ENCODE results near the gene CCDC88B. TPM values are rescaled to one million over a fixed set of nuclear protein-coding genes. Genes with fewer than 3 reads are reported as not detected.
A peak's percentile ranks its signal among the peaks of the same experiment; 100 is the strongest.

The CCDC88B gene
- total RNA-seq, 2 donors from 2014 or later: 8.8 to 16.2 TPM

DNA sequence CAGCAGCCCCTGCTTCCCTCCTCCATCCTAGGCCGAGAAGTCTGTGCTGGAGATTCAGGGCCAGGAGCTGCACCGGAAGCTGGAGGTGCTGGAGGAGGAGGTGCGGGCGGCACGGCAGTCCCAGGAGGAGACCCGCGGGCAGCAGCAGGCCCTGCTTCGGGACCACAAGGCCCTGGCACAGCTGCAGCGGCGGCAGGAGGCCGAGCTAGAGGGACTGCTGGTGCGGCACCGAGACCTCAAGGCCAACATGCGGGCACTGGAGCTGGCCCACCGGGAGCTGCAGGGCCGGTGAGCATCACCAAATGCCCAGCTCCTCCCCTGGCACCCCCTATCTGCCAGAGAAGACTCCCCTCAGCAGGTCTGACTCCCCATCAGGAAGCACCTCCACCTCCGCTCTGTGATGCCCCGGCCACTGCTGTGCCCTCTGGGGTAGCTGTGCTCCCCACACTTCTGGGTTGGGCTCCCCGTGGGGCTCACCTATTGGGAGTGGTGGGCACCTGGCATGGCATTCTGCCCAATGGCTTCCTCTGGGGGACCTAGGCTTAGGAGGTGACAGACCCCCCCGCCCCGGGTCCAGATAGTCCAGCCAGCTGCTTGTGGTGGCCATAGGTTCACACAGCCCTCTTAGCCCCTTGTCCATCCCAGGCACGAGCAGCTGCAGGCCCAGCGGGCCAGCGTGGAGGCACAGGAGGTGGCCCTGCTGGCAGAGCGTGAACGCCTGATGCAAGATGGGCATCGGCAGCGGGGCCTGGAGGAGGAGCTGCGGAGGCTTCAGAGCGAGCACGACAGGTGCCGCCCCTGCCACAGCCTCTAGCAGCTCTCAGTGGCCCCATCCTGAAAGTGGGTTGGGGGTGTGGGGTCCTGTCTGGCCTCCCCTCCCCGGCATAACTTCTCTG lies 12.3 kb downstream of the CCDC88B start:
- Histone ChIP-seq H3K36me3 (replicated peaks in 1 of 2; ENCODE audit: insufficient read depth in 1 of 2, low read depth in 2 of 2) (no peaks in the 10 kb centered on the region), H3K9me3 (no peaks in the 10 kb centered on the region), H3K4me1 (peaks cover 24% of the 10 kb centered on the region), H3K27me3 (no peaks in the 10 kb centered on the region), H3K4me3 (no peak overlapping the region), H3K27ac (no peak overlapping the region)
- WGBS, 2 donors: 86 to 94% methylated on average over 7 to 27 of the region's 33 CpGs
- ATAC-seq (no peak), DNase-seq (no peak)
- intact Hi-C loops (cut with DNase I): no loop called here
- TF ChIP-seq, protein P1, sequence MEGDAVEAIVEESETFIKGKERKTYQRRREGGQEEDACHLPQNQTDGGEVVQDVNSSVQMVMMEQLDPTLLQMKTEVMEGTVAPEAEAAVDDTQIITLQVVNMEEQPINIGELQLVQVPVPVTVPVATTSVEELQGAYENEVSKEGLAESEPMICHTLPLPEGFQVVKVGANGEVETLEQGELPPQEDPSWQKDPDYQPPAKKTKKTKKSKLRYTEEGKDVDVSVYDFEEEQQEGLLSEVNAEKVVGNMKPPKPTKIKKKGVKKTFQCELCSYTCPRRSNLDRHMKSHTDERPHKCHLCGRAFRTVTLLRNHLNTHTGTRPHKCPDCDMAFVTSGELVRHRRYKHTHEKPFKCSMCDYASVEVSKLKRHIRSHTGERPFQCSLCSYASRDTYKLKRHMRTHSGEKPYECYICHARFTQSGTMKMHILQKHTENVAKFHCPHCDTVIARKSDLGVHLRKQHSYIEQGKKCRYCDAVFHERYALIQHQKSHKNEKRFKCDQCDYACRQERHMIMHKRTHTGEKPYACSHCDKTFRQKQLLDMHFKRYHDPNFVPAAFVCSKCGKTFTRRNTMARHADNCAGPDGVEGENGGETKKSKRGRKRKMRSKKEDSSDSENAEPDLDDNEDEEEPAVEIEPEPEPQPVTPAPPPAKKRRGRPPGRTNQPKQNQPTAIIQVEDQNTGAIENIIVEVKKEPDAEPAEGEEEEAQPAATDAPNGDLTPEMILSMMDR (IDR thresholded peaks at IDR 0.05): no peak
- TF ChIP-seq POLR2A (IDR thresholded peaks at IDR 0.05): no peak

DNA sequence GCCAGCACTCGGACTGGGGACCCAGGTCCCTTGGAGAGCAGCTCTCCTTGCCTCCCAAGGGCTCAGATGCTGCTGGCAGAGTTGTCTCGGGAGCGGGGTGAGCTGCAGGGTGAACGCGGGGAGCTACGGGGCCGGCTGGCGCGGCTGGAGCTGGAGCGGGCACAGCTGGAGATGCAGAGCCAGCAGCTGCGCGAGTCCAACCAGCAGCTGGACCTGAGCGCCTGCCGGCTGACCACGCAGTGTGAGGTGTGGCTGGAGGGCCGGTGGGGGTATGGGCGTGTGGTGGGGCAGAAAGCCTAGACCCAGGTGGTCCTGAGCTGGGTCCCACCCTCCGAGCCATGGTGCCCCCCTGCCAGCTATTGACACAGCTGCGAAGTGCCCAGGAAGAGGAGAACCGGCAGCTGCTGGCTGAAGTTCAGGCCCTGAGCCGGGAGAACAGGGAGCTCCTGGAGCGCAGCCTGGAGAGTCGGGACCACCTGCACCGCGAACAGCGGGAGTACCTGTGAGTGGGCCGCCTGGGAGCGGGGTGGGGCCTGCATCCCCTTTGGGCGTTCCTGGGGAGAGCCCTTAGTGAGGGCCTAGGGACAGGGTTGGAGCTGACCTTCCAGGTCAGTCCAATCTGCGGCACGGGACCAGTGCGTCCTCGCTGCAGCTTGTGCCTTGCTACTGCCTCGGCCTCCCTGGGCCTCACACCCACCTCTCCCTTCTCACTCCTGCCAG lies 13.2 kb downstream of the CCDC88B start:
- H3K27ac ChIP-seq: no peak overlapping the region
- H3K9me3 ChIP-seq: no peaks in the 10 kb centered on the region
- no peak for TF ChIP-seq POLR2A (IDR thresholded peaks at IDR 0.05)
- TF ChIP-seq, protein P1 (IDR thresholded peaks at IDR 0.05): no peak
- H3K36me3 ChIP-seq (replicated peaks in 1 of 2; ENCODE audit: insufficient read depth in 1 of 2, low read depth in 2 of 2): no peaks in the 10 kb centered on the region
- WGBS, 2 donors: 70 to 84% methylated on average over 5 to 29 of the region's 34 CpGs
- H3K4me1 ChIP-seq: peaks cover 32% of the 10 kb centered on the region
- no peak overlapping the region for H3K4me3 ChIP-seq
- no peaks in the 10 kb centered on the region for H3K27me3 ChIP-seq
- ATAC-seq (no peak), DNase-seq (peak in 2 of 4 donors; percentile 52 to 55)
- intact Hi-C loops (cut with DNase I): no loop called here

DNA sequence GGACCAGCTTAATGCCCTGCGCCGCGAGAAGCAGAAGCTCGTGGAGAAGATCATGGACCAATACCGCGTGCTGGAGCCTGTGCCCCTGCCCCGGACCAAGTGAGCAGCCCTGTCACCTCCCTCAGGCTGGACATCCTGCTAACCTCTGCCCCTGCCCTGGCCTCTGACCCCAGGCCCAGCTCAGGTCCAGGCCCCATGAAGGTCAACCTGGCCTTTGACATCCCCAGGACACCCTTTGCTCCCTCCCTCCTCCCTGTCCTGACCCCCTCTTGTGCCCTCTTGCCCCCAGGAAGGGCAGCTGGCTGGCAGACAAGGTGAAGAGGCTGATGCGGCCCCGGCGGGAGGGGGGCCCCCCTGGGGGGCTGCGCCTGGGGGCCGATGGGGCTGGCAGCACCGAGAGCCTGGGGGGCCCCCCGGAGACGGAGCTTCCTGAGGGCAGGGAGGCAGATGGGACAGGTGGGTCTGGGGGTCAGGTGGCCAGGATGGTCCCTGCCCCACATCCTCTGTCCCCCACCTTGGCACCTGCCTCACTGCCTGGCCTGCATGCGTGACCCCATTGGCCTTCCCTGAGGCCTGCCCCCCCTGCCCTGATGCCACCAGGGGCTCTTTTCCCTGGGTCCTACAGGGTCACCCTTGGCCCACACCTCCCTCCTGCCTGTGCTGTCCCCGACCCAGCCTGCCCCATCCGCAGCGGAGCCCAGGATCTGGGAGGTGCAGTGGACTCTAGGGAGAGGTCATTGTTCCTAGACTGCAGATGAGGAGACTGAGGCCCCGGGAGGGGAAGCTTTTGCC lies 13.9 kb downstream of the CCDC88B start:
- DNase-seq (no peak), ATAC-seq (no peak)
- H3K4me3 ChIP-seq: no peak overlapping the region
- no peak overlapping the region for H3K27ac ChIP-seq
- 78 to 80% methylated on average over 16 to 19 of the region's 20 CpGs for WGBS, 2 donors
- H3K36me3 ChIP-seq (replicated peaks in 1 of 2; ENCODE audit: insufficient read depth in 1 of 2, low read depth in 2 of 2): no peaks in the 10 kb centered on the region
- no peaks in the 10 kb centered on the region for H3K9me3 ChIP-seq
- no peaks in the 10 kb centered on the region for H3K27me3 ChIP-seq
- peaks cover 38% of the 10 kb centered on the region for H3K4me1 ChIP-seq
- intact Hi-C loops (cut with DNase I): no loop called here
- TF ChIP-seq POLR2A (IDR thresholded peaks at IDR 0.05): no peak
- TF ChIP-seq, protein P1 (IDR thresholded peaks at IDR 0.05): no peak

DNA sequence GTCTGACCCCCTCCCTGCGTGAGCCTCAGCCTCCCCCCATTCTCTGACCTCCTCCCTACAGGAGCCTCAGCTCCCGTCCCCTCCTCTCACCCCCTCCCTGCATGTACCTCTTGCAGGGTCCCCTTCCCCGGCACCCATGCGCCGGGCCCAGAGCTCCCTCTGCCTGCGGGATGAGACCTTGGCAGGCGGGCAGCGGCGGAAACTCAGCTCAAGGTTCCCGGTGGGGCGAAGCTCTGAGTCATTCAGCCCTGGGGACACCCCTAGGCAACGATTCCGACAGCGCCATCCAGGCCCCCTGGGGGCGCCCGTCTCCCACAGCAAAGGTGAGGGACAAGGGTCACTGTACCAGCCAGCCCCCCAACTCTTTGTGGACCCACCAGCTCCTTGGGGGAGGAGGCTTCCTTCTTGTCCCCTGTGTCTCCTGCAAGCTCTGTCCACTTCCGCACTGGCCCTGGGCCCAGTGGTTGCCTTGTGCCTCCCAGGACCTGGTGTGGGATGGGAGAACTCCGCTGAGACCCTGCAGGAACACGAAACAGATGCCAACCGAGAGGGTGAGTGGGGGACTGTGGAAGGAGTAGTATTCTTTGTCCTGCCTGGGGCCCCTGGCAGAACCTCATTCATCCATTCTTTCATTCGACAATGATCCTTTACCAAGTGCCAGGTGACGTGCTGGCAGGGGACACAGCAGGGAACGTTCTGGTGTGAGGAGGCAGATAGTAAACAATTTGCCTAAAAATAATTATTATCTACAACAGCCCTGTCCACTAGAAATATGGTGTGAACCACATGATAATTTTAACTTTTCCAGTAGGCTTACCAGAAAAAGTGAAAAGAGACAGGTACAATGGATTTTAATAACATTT lies 15.3 kb downstream of the CCDC88B start:
- Histone ChIP-seq H3K4me1 (peaks cover 49% of the 10 kb centered on the region), H3K27ac (peak overlapping the region; percentile 67 to 91 (median 77)), H3K27me3 (no peaks in the 10 kb centered on the region), H3K4me3 (no peak overlapping the region), H3K36me3 (replicated peaks in 1 of 2; ENCODE audit: insufficient read depth in 1 of 2, low read depth in 2 of 2) (no peaks in the 10 kb centered on the region), H3K9me3 (no peaks in the 10 kb centered on the region)
- 4 to 10% methylated on average over 20 to 23 of the region's 23 CpGs for WGBS, 2 donors
- TF ChIP-seq POLR2A (IDR thresholded peaks at IDR 0.05): peak; percentile 11 to 64 (median 54)
- TF ChIP-seq, protein P1 (IDR thresholded peaks at IDR 0.05): peak; percentile 79 to 94 (median 89)
- ATAC-seq (peak; percentile 83), DNase-seq (peak; percentile 86 to 92 (median 90))
- intact Hi-C loops (cut with DNase I): no loop called here

Measured in body of pancreas (tissue), 4 donors.